Activated T-cell treated with anti-CD3 and anti-CD28 coated beads, Interleukin-2, amount 50 U/mL, for 72 hours (primary cell): ENCODE results near the gene GALNT2. TPM values are rescaled to one million over a fixed set of nuclear protein-coding genes. Genes with fewer than 3 reads are reported as not detected.

Experiments used
- ATAC-seq, 2 donors: fragments of 150-1000 bp; cut with Tn5 transposase; replicated peaks in 1 of 2; 2 replicates each; pipeline ENCODE4 v1.10.0; 2021; ENCODE audit warnings: moderate library complexity in 2 of 2, mild to moderate bottlenecking in 1 of 2
- DNase-seq, 2 donors: peaks; one replicate each; pipeline ENCODE4 v3.0.0; 2021 to 2022; ENCODE audit warnings: mixed read lengths in 1 of 2
- H3K27ac Mint-ChIP-seq: one replicate; pipeline ENCODE4 v1.8.0; 2022; ENCODE audit warnings: mild to moderate bottlenecking, moderate library complexity, mixed read lengths
- H3K27me3 Mint-ChIP-seq: one replicate; pipeline ENCODE4 v1.8.0; 2022; ENCODE audit warnings: low read depth, mixed read lengths
- H3K36me3 Mint-ChIP-seq, 2 donors: one replicate each; pipeline ENCODE4 v1.8.0; 2022; ENCODE audit warnings: mixed read lengths in 2 of 2, mild to moderate bottlenecking in 1 of 2; ENCODE audit not compliant: insufficient read depth in 2 of 2
- H3K4me1 Mint-ChIP-seq: one replicate; pipeline ENCODE4 v1.8.0; 2022; ENCODE audit warnings: low read depth, mixed read lengths
- H3K4me3 Mint-ChIP-seq, 2 donors: one replicate each; pipeline ENCODE4 v1.8.0; 2022; ENCODE audit warnings: mild to moderate bottlenecking in 2 of 2, mixed read lengths in 2 of 2, moderate library complexity in 2 of 2
- H3K9me3 Mint-ChIP-seq, 2 donors: one replicate each; pipeline ENCODE4 v1.8.0; 2022; ENCODE audit warnings: mixed read lengths in 2 of 2
- total RNA-seq, 2 donors: library from RNA; stranded (reverse); gene quantifications; one replicate each; pipeline ENCODE4 v1.2.3, GENCODE V29; 2022

Gene GALNT2
- total RNA-seq, 2 donors from 2014 or later: 50.2 to 67.6 TPM

DNA sequence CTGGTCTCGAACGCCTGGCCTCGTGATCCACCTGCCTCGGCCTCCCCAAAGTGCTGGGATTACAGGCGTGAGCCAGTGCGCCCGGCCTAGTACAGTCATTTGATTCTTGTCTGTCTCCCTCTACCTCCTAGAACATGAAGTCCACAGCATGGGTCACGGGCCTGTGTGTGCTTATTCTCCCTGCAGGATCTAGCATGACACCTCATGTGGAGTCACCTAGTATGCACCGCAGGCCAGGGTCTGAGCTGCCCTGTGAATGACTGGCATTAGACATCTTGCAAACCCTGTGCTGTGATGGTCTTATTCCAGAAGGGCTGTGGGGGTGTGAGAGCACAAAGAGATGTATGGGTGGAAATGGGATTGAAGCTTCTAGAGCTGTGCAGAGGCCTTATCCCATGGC, 133.2 kb downstream of the GALNT2 start:
- Mint-ChIP-seq H3K36me3 (peaks cover 0 to 4% of the 10 kb centered on the region in 2 donors), H3K27me3 (no peaks in the 10 kb centered on the region), H3K27ac (no peak overlapping the region), H3K9me3 (no peaks in the 10 kb centered on the region), H3K4me3 (no peak overlapping the region), H3K4me1 (peaks cover 5% of the 10 kb centered on the region)
- DNase-seq (no peak), ATAC-seq (no peak)

DNA sequence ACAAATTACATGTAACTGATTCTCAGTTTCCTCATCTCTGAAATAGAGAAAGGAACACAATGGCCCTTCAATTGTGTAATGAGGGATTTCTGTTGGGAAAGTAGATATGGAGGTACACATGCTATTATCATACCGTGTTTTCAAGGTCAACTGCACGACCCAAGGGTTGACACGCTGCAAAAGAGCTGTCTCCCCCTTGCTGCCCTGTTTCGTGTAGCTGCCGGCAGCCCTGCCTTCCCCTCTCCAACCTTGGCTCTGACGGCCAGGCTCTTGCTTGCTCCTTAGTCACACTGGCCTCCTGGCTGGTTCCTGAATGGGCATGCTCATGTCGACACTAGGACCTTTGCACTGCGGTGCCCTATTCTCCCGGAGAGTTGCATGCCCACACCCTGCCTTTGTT, 134.4 kb downstream of the GALNT2 start:
- no peaks in the 10 kb centered on the region for H3K9me3 Mint-ChIP-seq
- DNase-seq (no peak), ATAC-seq (no peak)
- peaks cover 5% of the 10 kb centered on the region for H3K4me1 Mint-ChIP-seq
- peaks cover 0 to 4% of the 10 kb centered on the region in 2 donors for H3K36me3 Mint-ChIP-seq
- no peak overlapping the region for H3K27ac Mint-ChIP-seq
- H3K4me3 Mint-ChIP-seq: no peak overlapping the region
- no peaks in the 10 kb centered on the region for H3K27me3 Mint-ChIP-seq

DNA sequence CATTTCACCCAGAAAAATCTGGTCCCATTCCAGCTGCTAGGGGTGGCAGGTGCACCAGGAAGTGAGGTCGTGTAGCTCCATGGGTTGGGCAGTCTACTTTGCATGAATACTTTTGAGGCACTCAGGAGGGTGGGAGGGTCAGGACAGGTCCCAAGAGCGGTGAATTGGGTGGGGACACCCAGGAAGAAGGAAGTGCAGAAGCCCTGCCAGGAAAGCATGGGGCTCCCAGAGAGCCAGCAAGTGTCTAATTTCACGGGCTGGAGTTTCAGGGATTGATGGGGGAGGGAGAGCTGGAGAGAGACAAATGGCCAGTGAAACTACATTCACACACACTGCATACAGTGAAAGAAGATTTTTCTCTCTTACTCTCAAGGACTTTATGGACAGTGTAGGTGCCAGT, 137.8 kb downstream of the GALNT2 start:
- peaks cover 0 to 6% of the 10 kb centered on the region in 2 donors for H3K36me3 Mint-ChIP-seq
- H3K4me1 Mint-ChIP-seq: peaks cover 21% of the 10 kb centered on the region
- no peak overlapping the region for H3K4me3 Mint-ChIP-seq
- H3K27ac Mint-ChIP-seq: no peak overlapping the region
- ATAC-seq: no peak
- no peaks in the 10 kb centered on the region for H3K9me3 Mint-ChIP-seq
- H3K27me3 Mint-ChIP-seq: no peaks in the 10 kb centered on the region
- DNase-seq: no peak

DNA sequence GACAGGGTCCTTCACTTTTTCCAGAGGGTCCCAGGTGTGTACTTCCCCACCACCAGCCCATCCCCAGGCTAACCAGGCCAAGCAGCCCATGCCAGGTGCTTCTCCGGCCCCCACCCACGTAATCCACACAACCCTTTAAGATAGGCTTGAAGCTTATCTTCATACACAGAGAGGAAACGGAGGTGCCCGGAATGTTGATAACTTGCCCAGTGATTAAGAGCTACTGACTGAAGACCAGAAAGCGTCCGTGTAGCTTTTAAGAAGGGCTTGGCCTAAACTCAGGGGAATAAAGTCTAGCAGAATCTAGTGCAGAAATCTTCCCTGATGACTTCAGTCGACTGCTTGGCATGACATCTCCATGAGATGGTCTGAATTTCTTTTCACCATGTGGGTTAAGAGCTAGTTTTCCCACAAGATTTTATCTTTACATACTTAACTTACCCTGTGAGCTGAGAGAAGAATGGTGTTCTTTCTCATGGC, 138.7 kb downstream of the GALNT2 start:
- DNase-seq: no peak
- Mint-ChIP-seq H3K27me3 (no peaks in the 10 kb centered on the region), H3K9me3 (no peaks in the 10 kb centered on the region), H3K4me3 (no peak overlapping the region), H3K36me3 (peaks cover 0 to 9% of the 10 kb centered on the region in 2 donors), H3K27ac (no peak overlapping the region), H3K4me1 (peaks cover 30% of the 10 kb centered on the region)
- ATAC-seq: no peak

DNA sequence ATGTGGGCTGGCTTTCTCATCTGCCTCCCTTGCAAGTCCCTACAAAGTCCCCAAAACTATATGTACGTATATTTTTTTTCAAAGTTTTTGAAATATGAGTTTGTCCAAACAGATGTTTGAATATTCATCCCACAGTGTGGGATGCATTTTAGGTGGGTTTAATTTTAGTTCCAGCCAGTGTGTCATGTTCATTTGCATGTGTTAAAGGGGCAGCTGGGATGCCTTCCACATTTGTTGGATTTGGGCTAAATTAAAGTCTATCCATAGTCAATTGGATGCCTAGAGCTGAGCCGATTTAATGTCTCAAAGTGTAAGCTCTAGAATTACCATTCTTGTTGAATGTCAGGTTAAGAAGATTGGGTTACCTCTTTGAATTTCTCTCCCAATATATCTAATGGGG, 139.2 kb downstream of the GALNT2 start:
- H3K27ac Mint-ChIP-seq: no peak overlapping the region
- peaks cover 32% of the 10 kb centered on the region for H3K4me1 Mint-ChIP-seq
- no peak overlapping the region for H3K4me3 Mint-ChIP-seq
- ATAC-seq: no peak
- DNase-seq: no peak
- H3K9me3 Mint-ChIP-seq: no peaks in the 10 kb centered on the region
- no peaks in the 10 kb centered on the region for H3K27me3 Mint-ChIP-seq
- peaks cover 0 to 9% of the 10 kb centered on the region in 2 donors for H3K36me3 Mint-ChIP-seq

DNA sequence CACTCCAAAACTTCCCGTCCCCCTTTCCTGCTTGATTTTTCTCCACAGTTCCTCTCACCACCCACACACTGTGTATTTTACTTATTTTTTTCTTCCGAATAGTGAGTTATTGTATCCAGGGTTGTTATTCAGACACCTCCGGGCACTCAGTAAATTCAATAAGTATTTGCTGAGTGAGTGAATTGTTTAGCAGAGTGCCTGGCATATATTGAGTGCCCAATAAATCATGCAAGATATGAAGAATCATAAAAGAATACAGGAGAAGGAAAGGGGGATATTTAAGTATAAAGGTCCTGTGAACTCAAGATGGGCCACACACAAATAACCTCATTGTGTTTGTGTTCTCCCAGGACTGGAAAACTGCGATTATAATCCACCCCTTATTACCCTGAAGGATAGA, 139.9 kb downstream of the GALNT2 start:
- no peak overlapping the region for H3K4me3 Mint-ChIP-seq
- H3K36me3 Mint-ChIP-seq: peaks cover 0 to 9% of the 10 kb centered on the region in 2 donors
- no peak for ATAC-seq
- H3K27me3 Mint-ChIP-seq: no peaks in the 10 kb centered on the region
- DNase-seq: no peak
- H3K9me3 Mint-ChIP-seq: no peaks in the 10 kb centered on the region
- H3K4me1 Mint-ChIP-seq: peaks cover 37% of the 10 kb centered on the region
- H3K27ac Mint-ChIP-seq: peak overlapping the region; percentile 3

DNA sequence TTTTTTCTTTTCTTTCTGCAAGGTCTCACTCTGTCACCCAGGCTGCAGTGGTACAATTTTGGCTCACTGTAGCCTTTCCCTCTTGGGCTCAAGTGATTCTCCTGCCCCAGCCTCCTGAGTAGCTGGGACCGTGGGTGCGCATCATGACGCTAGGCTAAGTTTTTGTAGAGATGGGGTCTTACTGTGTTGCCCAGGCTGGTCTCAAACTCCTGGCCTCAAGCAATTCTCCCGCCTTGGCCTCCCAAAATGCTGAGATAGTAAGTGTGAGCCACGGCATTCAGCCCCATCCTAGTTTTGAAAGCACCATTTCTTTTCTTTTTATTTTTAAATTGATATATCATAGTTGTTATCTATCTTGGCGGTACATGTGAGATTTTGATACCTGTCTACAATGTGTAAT, 140.6 kb downstream of the GALNT2 start:
- no peak overlapping the region for H3K4me3 Mint-ChIP-seq
- DNase-seq (no peak), ATAC-seq (no peak)
- peaks cover 43% of the 10 kb centered on the region for H3K4me1 Mint-ChIP-seq
- peaks cover under 1 to 9% of the 10 kb centered on the region in 2 donors for H3K36me3 Mint-ChIP-seq
- no peaks in the 10 kb centered on the region for H3K9me3 Mint-ChIP-seq
- no peaks in the 10 kb centered on the region for H3K27me3 Mint-ChIP-seq
- H3K27ac Mint-ChIP-seq: peak overlapping the region; percentile 91

DNA sequence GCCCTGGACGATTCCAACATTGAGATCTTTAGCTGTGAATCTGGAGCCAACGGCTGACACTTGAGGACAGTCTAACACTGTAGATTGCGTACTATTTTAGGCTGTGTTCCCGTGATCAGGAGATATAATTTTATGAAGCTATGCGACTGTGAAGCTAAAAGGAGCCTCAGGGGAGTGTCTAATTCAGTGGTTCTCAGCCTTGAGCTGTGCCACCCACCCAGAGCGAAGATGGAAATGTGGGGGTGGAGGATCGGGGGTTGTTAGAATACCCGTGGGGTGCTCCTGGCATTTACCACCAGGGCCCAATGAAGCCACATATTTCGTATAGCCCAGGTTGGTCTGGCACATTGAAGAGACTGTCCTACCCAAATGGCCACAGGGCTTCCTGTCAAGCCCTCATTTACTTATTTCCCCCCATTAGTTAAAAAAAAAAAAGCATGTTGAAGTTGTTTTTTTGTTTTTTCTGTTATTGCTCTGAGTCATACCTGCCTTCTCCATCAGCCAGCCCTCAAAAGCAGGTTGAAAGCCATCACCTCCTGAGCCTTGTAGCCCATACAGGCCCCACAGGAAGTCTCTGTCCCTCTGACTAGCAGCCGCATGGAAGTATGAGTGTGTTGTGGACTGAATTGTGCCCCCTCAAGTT, 141.7 kb downstream of the GALNT2 start:
- peak; percentile 85 to 88 for ATAC-seq

DNA sequence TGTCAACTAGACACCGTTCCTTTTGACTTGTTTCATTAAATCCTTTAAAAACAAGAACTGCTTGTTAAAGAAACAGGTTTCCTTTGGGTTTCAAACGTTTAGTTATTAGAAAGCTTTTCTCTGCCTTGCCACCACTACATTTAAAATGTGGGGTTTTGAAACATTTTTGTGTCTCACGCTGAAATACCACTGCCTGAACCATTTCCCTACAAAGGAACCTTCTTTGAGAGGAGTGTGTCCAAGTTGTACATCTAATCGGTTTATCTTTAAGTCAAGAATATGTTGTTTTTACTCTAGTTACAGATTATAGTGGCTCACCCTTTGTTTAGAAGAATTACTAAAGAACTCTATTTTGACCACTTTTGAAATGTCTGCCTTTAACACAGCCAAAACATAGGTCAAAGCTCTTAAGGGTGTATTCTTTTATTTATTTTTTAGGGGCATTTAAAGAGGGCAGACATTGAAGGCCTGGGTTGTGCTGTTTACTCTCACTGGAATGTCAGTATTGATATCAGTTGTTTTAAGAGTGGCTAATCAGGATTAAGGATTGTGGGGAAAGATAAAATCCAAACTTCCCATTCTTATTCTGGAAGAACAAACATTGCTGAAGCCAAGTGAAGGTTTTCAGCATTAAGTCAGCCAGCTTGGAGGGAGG, 143.4 kb downstream of the GALNT2 start:
- Mint-ChIP-seq H3K36me3 (peaks cover 9 to 17% of the 10 kb centered on the region in 2 donors), H3K9me3 (no peaks in the 10 kb centered on the region), H3K4me3 (peak overlapping the region in 1 of 2 donors; percentile 76), H3K4me1 (peaks cover 58% of the 10 kb centered on the region), H3K27me3 (no peaks in the 10 kb centered on the region), H3K27ac (peak overlapping the region; percentile 91)
- no peak for ATAC-seq
- no peak for DNase-seq

More for the DNA sequence above, 141.7 kb downstream of the GALNT2 start:
- Mint-ChIP-seq H3K9me3 (no peaks in the 10 kb centered on the region), H3K27ac (peak overlapping the region; percentile 91), H3K4me1 (peaks cover 54% of the 10 kb centered on the region), H3K27me3 (no peaks in the 10 kb centered on the region), H3K36me3 (peaks cover 3 to 13% of the 10 kb centered on the region in 2 donors), H3K4me3 (peak overlapping the region; percentile 72 to 76)
- DNase-seq: peak; percentile 64 to 78

DNA sequence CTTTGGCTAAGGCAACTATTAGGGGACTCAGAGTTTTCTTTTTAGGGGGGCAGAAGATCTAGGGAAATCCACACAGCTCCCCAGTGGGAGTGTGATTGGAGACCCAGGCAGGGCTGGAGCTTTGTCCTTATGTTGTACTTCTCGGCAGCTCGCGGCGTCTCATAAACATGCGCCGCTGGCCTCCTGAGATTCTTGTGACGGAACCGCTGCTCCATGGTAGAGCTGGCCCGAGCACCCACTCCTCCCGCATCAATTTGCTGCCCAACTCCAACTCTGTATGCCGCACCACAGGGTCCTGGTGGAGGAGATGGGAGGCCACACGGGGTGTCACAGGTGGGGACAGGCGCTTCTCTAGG, 143.9 kb downstream of the GALNT2 start:
- no peaks in the 10 kb centered on the region for H3K9me3 Mint-ChIP-seq
- peaks cover 58% of the 10 kb centered on the region for H3K4me1 Mint-ChIP-seq
- peaks cover 9 to 17% of the 10 kb centered on the region in 2 donors for H3K36me3 Mint-ChIP-seq
- H3K27me3 Mint-ChIP-seq: no peaks in the 10 kb centered on the region
- DNase-seq (no peak), ATAC-seq (no peak)
- peak overlapping the region in 1 of 2 donors; percentile 76 for H3K4me3 Mint-ChIP-seq
- peak overlapping the region; percentile 91 for H3K27ac Mint-ChIP-seq

DNA sequence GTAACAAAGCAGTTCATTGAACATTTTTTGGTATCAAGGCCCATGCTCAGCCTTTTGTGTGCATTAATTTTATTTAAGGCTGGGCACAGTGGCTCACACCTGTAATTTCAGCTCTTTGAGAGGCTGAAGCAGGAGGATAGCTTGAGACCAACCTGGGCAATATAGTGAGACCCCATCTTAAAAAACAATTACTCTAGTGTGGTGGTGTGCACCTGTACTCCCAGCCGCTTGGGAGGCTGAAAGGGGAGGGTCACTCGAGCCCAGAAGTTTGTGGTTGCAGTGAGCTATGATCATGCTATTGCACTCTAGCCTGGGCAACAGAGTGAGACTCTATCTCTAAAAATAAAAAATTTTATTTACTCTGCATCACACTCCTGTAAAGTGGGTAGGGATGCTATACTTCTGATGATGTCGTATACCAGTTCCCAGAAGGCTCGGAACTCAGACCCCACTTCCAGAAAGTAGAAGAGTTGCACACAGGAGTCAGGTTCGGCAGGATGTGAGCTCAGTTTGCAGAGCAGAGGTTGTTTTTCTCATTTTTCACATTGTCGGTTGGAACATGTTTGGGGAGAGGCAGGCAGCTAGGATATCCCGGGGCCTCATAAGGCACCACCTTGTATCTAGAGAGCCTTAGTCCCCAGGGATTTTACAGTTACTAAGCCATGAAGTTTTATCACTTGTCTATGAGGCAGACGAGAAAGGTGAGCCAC, 144.6 kb downstream of the GALNT2 start:
- Mint-ChIP-seq H3K4me1 (peaks cover 58% of the 10 kb centered on the region), H3K36me3 (peaks cover 9 to 17% of the 10 kb centered on the region in 2 donors), H3K4me3 (peak overlapping the region; percentile 27 to 68)

DNA sequence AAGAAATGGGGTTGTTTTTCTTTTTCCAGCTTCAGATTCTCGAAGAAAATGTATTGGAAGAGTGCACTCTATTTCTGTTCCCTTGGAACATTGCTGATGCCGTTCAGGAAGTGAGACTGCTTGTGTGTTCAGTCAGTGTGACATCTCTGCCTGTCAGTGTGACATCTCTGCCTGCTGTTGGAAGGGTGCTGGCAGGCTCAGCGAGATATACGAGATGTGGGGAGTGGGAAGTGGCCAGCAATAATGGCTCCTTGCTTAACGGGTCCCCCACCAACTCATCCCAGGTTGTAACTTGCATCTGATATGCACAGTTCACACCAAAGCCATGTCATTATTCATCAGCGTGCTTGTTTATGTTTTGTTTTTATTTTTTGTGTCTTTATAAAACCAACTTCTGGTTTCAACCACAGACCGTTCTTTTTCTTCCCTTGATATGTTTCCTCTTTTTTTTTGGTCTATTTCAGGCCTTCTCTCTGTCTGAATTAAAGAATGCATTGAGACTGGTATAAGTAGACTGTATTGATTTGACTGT, 145.4 kb downstream of the GALNT2 start:
- Mint-ChIP-seq H3K4me3 (peak overlapping the region; percentile 27 to 68), H3K27me3 (no peaks in the 10 kb centered on the region), H3K36me3 (peaks cover 9 to 20% of the 10 kb centered on the region in 2 donors), H3K27ac (peak overlapping the region; percentile 38), H3K4me1 (peaks cover 58% of the 10 kb centered on the region), H3K9me3 (peaks cover 2 to 3% of the 10 kb centered on the region in 2 donors)
- DNase-seq (peak; percentile 8 to 17), ATAC-seq (peak; percentile 7 to 15)

More for the DNA sequence above, 144.6 kb downstream of the GALNT2 start:
- ATAC-seq (no peak), DNase-seq (no peak)
- no peaks in the 10 kb centered on the region for H3K9me3 Mint-ChIP-seq
- peak overlapping the region; percentile 9 for H3K27ac Mint-ChIP-seq
- H3K27me3 Mint-ChIP-seq: no peaks in the 10 kb centered on the region

DNA sequence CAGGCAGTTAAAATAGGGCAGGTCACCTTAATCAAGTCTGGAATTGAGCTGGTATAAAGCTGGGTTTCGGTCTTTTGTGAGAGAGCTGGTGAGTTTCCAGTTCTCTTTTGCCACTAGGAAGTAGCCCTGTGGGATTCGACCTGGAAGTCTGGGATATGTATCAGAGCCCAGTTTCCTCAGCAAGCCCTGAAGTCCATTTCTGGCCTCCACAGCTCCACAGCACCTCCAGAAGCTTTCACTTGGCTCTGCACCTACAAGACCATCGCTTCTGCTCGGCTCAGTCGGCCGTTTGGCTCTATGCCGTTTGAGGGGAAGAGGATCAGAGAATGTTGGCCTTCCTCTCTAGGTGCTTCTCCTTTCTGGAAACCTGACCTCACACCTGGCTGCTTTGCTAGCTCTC, 148.0 kb downstream of the GALNT2 start:
- no peak overlapping the region for H3K27ac Mint-ChIP-seq

More for the DNA sequence above, 148.0 kb downstream of the GALNT2 start:
- Mint-ChIP-seq H3K4me3 (no peak overlapping the region), H3K27me3 (no peaks in the 10 kb centered on the region), H3K36me3 (peaks cover 9 to 18% of the 10 kb centered on the region in 2 donors), H3K4me1 (peaks cover 41% of the 10 kb centered on the region), H3K9me3 (peaks cover 2 to 3% of the 10 kb centered on the region in 2 donors)
- DNase-seq (no peak), ATAC-seq (no peak)
